GM12878 (cell line): Measurements from ENCODE around the gene CCDC198. TPM values are rescaled to one million over a fixed set of nuclear protein-coding genes. Genes with fewer than 3 reads are reported as not detected.

Experiments
- ATAC-seq: fragments of 200-7000 bp; cut with Tn5 transposase; 3 replicates; pipeline ENCODE4 v1.9.1; 2020; ENCODE audit warnings: mild to moderate bottlenecking, moderate library complexity
- BruUV-seq: library from RNA; stranded (reverse); fragments of 400-500 nt; replicated peaks from 2 replicates; lab custom pipeline; 2021; lab: Mats Ljungman, UMichigan
- CTCF ChIA-PET: fragments of 300-600 bp; sonication (Branson Sonifier 250); formaldehyde crosslinking; extraction: SDS; loops from one replicate; lab custom pipeline; 2021; ENCODE audit warnings: inconsistent platforms; lab: Yijun Ruan, JAX
- POLR2A ChIA-PET: fragments of 350-600 bp; formaldehyde crosslinking; extraction: SDS; loops from one replicate; lab custom pipeline; 2021; ENCODE audit warnings: inconsistent platforms; lab: Charles Lee
- RAD21 ChIA-PET: fragments of 300-600 bp; sonication (Branson Sonifier 250); formaldehyde crosslinking; loops from one replicate; lab custom pipeline; 2023; ENCODE audit warnings: antibody characterized with exemption; ENCODE audit not compliant: unreplicated experiment; lab: Charles Lee
- SMC1A ChIA-PET: fragments of 300-600 bp; sonication (Branson Sonifier 250); formaldehyde crosslinking; loops from one replicate; lab custom pipeline; 2023; ENCODE audit not compliant: unreplicated experiment, uncharacterized antibody; lab: Charles Lee
- DNase-seq: peaks from one replicate; pipeline ENCODE4 v3.0.0-alpha.2; 2011; ENCODE audit warnings: low read depth, low spot score
- FAIRE-seq: peaks from 3 replicates; lab custom pipeline; 2011; peaks lifted over from hg19 to GRCh38; lab: Jason Lieb, UNC
- H2AFZ ChIP-seq: 2 replicates; pipeline ENCODE4 v1.6.0; 2011; ENCODE audit warnings: low read depth, low read length, control low read depth; ENCODE audit not compliant: control insufficient read depth
- H3K27ac ChIP-seq: 2 replicates; pipeline ENCODE4 v1.5.1; 2011; ENCODE audit warnings: control low read depth; ENCODE audit not compliant: control insufficient read depth, insufficient read depth
- H3K27me3 ChIP-seq, 2 experiments: replicated peaks in 1 of 2; 2 replicates each; pipeline versions ENCODE4 v1.6.0 to v1.6.1; 2011; ENCODE audit warnings: low read length in 1 of 2; ENCODE audit not compliant: control insufficient read depth in 2 of 2, insufficient read depth in 2 of 2
- H3K36me3 ChIP-seq, 2 experiments: 2 replicates each; pipeline ENCODE4 v1.5.1; 2011; ENCODE audit warnings: low read length in 1 of 2; ENCODE audit not compliant: control insufficient read depth in 2 of 2, insufficient read depth in 2 of 2
- H3K4me1 ChIP-seq: 2 replicates; pipeline ENCODE4 v1.6.1; 2011; ENCODE audit warnings: mild to moderate bottlenecking, low read length, moderate library complexity, mixed read lengths; ENCODE audit not compliant: control insufficient read depth, insufficient read depth
- H3K4me2 ChIP-seq: 2 replicates; pipeline ENCODE4 v1.6.0; 2011; ENCODE audit warnings: control low read depth; ENCODE audit not compliant: control insufficient read depth, insufficient read depth
- H3K4me3 ChIP-seq: fragments of 200-600 bp; sonication (generic); 2 replicates; pipeline ENCODE4 v1.5.1; 2016
- H3K79me2 ChIP-seq: 2 replicates; pipeline ENCODE4 v1.6.0; 2011; ENCODE audit warnings: low read length; ENCODE audit not compliant: control insufficient read depth, insufficient read depth
- H3K9ac ChIP-seq: 2 replicates; pipeline ENCODE4 v1.8.0; 2011; ENCODE audit warnings: low read length, control low read depth, mixed read lengths; ENCODE audit not compliant: control insufficient read depth, insufficient read depth
- H3K9me3 ChIP-seq: replicated peaks from 3 replicates; pipeline ENCODE4 v1.5.1; 2011; ENCODE audit warnings: mild to moderate bottlenecking, low read length; ENCODE audit not compliant: control insufficient read depth, insufficient read depth
- H4K20me1 ChIP-seq: 2 replicates; pipeline ENCODE4 v1.6.0; 2011; ENCODE audit not compliant: control insufficient read depth, insufficient read depth
- CTCF ChIP-seq, 3 experiments: IDR thresholded peaks in 2 of 3; conservative IDR thresholded peaks in 1 of 3; 2 replicates each; pipeline ENCODE4 v1.5.1; 2011; ENCODE audit warnings: low read depth in 3 of 3, low read length in 3 of 3, mild to moderate bottlenecking in 3 of 3, control low read depth in 2 of 3, moderate library complexity in 2 of 3, inconsistent platforms in 1 of 3, mixed read lengths in 1 of 3; ENCODE audit not compliant: control insufficient read depth in 2 of 3, insufficient read depth in 1 of 3; ENCODE audit errors: extremely low read depth in 1 of 3
- RAD21 ChIP-seq: IDR thresholded peaks from 2 replicates; pipeline ENCODE4 v1.6.1; 2011; ENCODE audit warnings: mild to moderate bottlenecking, low read depth, low read length, moderate library complexity; ENCODE audit not compliant: insufficient read depth
- SMC3 ChIP-seq: IDR thresholded peaks from 2 replicates; pipeline ENCODE4 v1.6.1; 2011; ENCODE audit warnings: low read length, improper control_type of control experiment, borderline replicate concordance
- SREBF1 ChIP-seq: IDR thresholded peaks from 2 replicates; pipeline ENCODE4 v1.6.1; 2012; ENCODE audit warnings: mild to moderate bottlenecking, low read length
- ZNF24 ChIP-seq: fragments of 450-650 bp; IDR thresholded peaks from 2 replicates; pipeline ENCODE4 v1.6.1; 2017; ENCODE audit warnings: antibody characterized with exemption, mild to moderate bottlenecking
- WGBS: methylation state at CpG from one replicate; pipeline ENCODE4 v1.1.6; 2016; ENCODE audit warnings: low lambda C conversion rate; ENCODE audit not compliant: insufficient replicate concordance, insufficient coverage; ENCODE audit errors: missing lambda C conversion rate; 5-methylcytosine and 5-hydroxymethylcytosine counted together
- in situ Hi-C: fragments of 300-500 bp; cut with MboI; formaldehyde crosslinking; loops from 9 replicates; pipeline ENCODE4 v1.14.3; 2018; ENCODE audit warnings: mixed read lengths
- intact Hi-C: fragments of 100-400 bp; cut with micrococcal nuclease; formaldehyde crosslinking; loops from one replicate; pipeline ENCODE4 v1.14.2; 2022; ENCODE audit not compliant: unreplicated experiment
- polyA plus RNA-seq, 11 experiments: library from polyadenylated mRNA; depleted of rRNA in 4 of 11; unstranded in 6 of 11; stranded (reverse) in 5 of 11; fragments of >200 nt; fragmentation: Nextera tagmentation in 4 of 11; fragmentation: Illumina TruSeq in 1 of 11; extraction: Ambion mirVana in 4 of 11; extraction: Trizol in 1 of 11; gene quantifications; 1 replicate in 1 of 11; 2 replicates in 10 of 11; pipeline versions ENCODE4 v1.2.1 to v1.2.3, GENCODE V29; 2011 to 2016; ENCODE audit warnings: inconsistent platforms in 2 of 11, missing spikeins in 2 of 11, low read depth in 1 of 11
- total RNA-seq, 4 experiments: library from RNA; depleted of rRNA in 3 of 4; stranded (reverse); fragments of >200 nt in 3 of 4; fragmentation: Illumina TruSeq in 1 of 4; extraction: Trizol in 1 of 4; gene quantifications; 2 replicates each; pipeline versions ENCODE4 v1.2.1 to v1.2.3, GENCODE V29; 2013 to 2021
- TF ChIP-seq, protein P1 (sequence below): fragments of 450-650 bp; IDR thresholded peaks from 2 replicates; pipeline ENCODE4 v1.6.1; 2017; ENCODE audit warnings: mild to moderate bottlenecking, low read depth, inconsistent platforms; ENCODE audit not compliant: poor library complexity, severe bottlenecking

Gene CCDC198
- total and polyA plus RNA-seq, 10 of the 15 experiments (the other 5 are each of a cell fraction or from before 2014, with no cell fraction given): 1.3 to 12.5 (median 2.3) TPM

DNA sequence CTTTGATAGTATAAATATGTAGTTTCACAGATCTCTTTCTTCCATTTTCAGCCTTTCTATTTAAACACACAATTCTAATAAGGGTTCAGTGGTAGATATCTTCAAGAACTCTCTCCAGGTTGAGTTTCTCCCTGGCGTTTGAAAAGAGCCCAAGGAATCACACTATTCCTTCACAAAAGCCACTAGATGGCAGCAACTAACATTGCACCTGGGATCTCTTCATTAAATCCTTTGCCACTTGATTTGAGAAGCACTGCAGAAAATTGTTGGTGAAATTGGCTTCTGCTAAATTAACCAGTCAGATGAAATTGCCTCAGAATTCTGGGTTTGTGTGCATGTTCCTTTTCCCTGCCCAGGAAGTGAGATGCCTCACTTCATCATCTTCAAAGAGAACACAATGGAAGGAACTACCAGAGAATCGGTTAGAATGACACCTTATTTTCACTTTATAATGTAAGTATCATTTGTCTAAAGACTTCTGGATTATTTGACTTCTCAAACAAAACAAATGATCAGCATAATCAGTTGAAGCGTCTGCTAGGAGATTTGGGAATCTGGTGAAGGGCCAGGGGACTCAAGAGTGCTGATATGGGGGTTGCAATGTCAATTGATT lies 6.8 kb downstream of the CCDC198 start:
- CTCF ChIA-PET: interaction anchor here (0.6 to 4.8 kb wide), 12 partner anchors 9 to 586 kb away, joined by 3 to 25 read pairs (median 6); partner anchors contain the start of genes AP5M1, CCDC198 and EXOC5
- H3K36me3 ChIP-seq: no peaks in the 10 kb centered on the region
- DNase-seq: no peak
- intact Hi-C loops: loop anchor here (1.0 to 2.0 kb wide), 3 partner anchors 88 to 585 kb away; no protein-coding TSS in a partner anchor
- H3K4me2 ChIP-seq: no peak overlapping the region
- H3K79me2 ChIP-seq: no peaks in the 10 kb centered on the region
- H3K4me3 ChIP-seq: no peak overlapping the region
- TF ChIP-seq SMC3: peak; percentile 62; the same call in 1 of the 2 replicates
- no peak for TF ChIP-seq SREBF1
- TF ChIP-seq ZNF24: 0 out of 2 replicates have a peak, but pooled peaks have one; percentile 25
- TF ChIP-seq, protein P1, sequence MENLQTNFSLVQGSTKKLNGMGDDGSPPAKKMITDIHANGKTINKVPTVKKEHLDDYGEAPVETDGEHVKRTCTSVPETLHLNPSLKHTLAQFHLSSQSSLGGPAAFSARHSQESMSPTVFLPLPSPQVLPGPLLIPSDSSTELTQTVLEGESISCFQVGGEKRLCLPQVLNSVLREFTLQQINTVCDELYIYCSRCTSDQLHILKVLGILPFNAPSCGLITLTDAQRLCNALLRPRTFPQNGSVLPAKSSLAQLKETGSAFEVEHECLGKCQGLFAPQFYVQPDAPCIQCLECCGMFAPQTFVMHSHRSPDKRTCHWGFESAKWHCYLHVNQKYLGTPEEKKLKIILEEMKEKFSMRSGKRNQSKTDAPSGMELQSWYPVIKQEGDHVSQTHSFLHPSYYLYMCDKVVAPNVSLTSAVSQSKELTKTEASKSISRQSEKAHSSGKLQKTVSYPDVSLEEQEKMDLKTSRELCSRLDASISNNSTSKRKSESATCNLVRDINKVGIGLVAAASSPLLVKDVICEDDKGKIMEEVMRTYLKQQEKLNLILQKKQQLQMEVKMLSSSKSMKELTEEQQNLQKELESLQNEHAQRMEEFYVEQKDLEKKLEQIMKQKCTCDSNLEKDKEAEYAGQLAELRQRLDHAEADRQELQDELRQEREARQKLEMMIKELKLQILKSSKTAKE: peak; percentile 22
- peak; percentile 59 to 76 (median 59) for TF ChIP-seq CTCF (IDR thresholded peaks at IDR 0.05 in 2 of 3, conservative IDR thresholded peaks at IDR 0.05 in 1 of 3; ENCODE audit: control insufficient read depth in 2 of 3, extremely low read depth in 1 of 3, insufficient read depth in 1 of 3, low read depth in 3 of 3, low read length in 3 of 3)
- TF ChIP-seq RAD21: peak; percentile 59
- TF ChIP-seq, all 136 proteins: peak for 5
- Histone ChIP-seq H2AFZ (no peak overlapping the region), H3K9me3 (no peaks in the 10 kb centered on the region), H3K27me3 (no peaks in the 10 kb centered on the region), H3K27ac (no peak overlapping the region), H3K4me1 (peaks cover 11% of the 10 kb centered on the region), H4K20me1 (no peaks in the 10 kb centered on the region), H3K9ac (no peak overlapping the region)
- SMC1A ChIA-PET: interaction anchor here (1.0 to 2.4 kb wide), 12 partner anchors 8 to 90 kb away, joined by 3 to 19 read pairs (median 4); partner anchors contain the start of gene CCDC198
- RAD21 ChIA-PET: interaction anchor here (1.2 to 1.6 kb wide), 6 partner anchors 9 to 397 kb away, joined by 3 to 12 read pairs (median 6); no protein-coding TSS in a partner anchor
- POLR2A ChIA-PET: interaction anchor here (0.6 kb wide), 1 partner anchor 163 kb away, joined by 3 read pairs; no protein-coding TSS in a partner anchor
- FAIRE-seq: peak; percentile 41
- 23% methylated on average over 3 of the region's 3 CpGs for WGBS
- peak; percentile 63 for ATAC-seq
- BruUV-seq: no TSS peak
- in situ Hi-C loops: loop anchor here (10.0 kb wide), 1 partner anchor 578 kb away; no protein-coding TSS in a partner anchor
